NCI-H1930 (cell line): ENCODE results near the gene TP53BP1.

Experiments
- DNase-seq, 2 experiments: peaks; one replicate each; lab custom pipeline; 2025; lab: John Stamatoyannopoulos, UW

The TP53BP1 gene

GRCh38 chr15:43518197-43518761 lies 25.3 kb upstream of the TP53BP1 start:
- no peak for DNase-seq

GRCh38 chr15:43517354-43518196 lies 24.6 kb upstream of the TP53BP1 start, which contains the start of gene MAP1A:
MAP1A (plus strand) TSS chr15:43517608; CDS start chr15:43521474, 3,866 bp downstream.
- no peak for DNase-seq

GRCh38 chr15:43516801-43517353 lies 23.9 kb upstream of the TP53BP1 start:
- no peak for DNase-seq

- DNase-seq: no peak
Observed at GRCh38 chr15:43516185-43516584, 23.2 kb upstream of the TP53BP1 start.

GRCh38 chr15:43515741-43516140 lies 22.8 kb upstream of the TP53BP1 start:
- DNase-seq: no peak

GRCh38 chr15:43514241-43515057 lies 21.5 kb upstream of the TP53BP1 start:
- no peak for DNase-seq

- no peak for DNase-seq
Observed at GRCh38 chr15:43513550-43513949, 20.6 kb upstream of the TP53BP1 start.

- DNase-seq: peak; percentile 1 to 13
Observed at GRCh38 chr15:43511012-43511885, 18.3 kb upstream of the TP53BP1 start.

- DNase-seq: peak; percentile 94 to 96
Observed at GRCh38 chr15:43510200-43511011, 17.4 kb upstream of the TP53BP1 start.

GRCh38 chr15:43509660-43510199 lies 16.8 kb upstream of the TP53BP1 start:
- DNase-seq: no peak

- no peak for DNase-seq
Observed at GRCh38 chr15:43508991-43509659, 16.2 kb upstream of the TP53BP1 start.

GRCh38 chr15:43508421-43508820 lies 15.5 kb upstream of the TP53BP1 start:
- DNase-seq: no peak

GRCh38 chr15:43505738-43506137 lies 12.8 kb upstream of the TP53BP1 start:
- DNase-seq: no peak

- DNase-seq: no peak
Observed at GRCh38 chr15:43499635-43500034, 6.7 kb upstream of the TP53BP1 start.

- DNase-seq: no peak
Observed at GRCh38 chr15:43498990-43499389, 6.0 kb upstream of the TP53BP1 start.

- DNase-seq: no peak
Observed at GRCh38 chr15:43493703-43494472, 932 bp upstream of the TP53BP1 start.

- no peak for DNase-seq
Observed at GRCh38 chr15:43492266-43492665, 690 bp downstream of the TP53BP1 start.

- DNase-seq: no peak
Observed at GRCh38 chr15:43489191-43489590, 3.8 kb downstream of the TP53BP1 start.

- DNase-seq: no peak
Observed at GRCh38 chr15:43488790-43489189, 4.2 kb downstream of the TP53BP1 start.
